ENCODE data around the gene DCAF12.

DCAF12 gene

GRCh38 chr9:34037626-34038025 is 88.9 kb downstream of the DCAF12 start:
- no peak for DNase-seq
- H3K4me1 ChIP-seq = no peaks in the 10 kb centered on the region
- no peaks in the 10 kb centered on the region for H3K9me3 ChIP-seq
- no peaks in the 10 kb centered on the region for H3K27me3 ChIP-seq
- TF ChIP-seq CTCF (IDR thresholded peaks at IDR 0.05; ENCODE audit: low read depth, low read length) = no peak
- H3K4me3 ChIP-seq (ENCODE audit: low read depth, low read length) = no peak overlapping the region
- peaks cover 15% of the 10 kb centered on the region for H3K36me3 ChIP-seq

GRCh38 chr9:34036625-34037024 is 89.9 kb downstream of the DCAF12 start:
- TF ChIP-seq CTCF (IDR thresholded peaks at IDR 0.05; ENCODE audit: low read depth, low read length) = no peak
- Histone ChIP-seq H3K36me3 (peaks cover 16% of the 10 kb centered on the region), H3K4me1 (no peaks in the 10 kb centered on the region), H3K27me3 (no peaks in the 10 kb centered on the region), H3K9me3 (no peaks in the 10 kb centered on the region), H3K4me3 (ENCODE audit: low read depth, low read length) (no peak overlapping the region)
- DNase-seq = no peak

All from BE2C (cell line).